RWPE1 (cell line): ENCODE data around the gene TUT1.

Source experiments
- CTCF ChIA-PET: fragments of 350-600 bp; sonication (Branson Sonifier 250); formaldehyde crosslinking; extraction: SDS; loops from one replicate; lab custom pipeline; 2021; lab: Yijun Ruan, JAX
- POLR2A ChIA-PET: fragments of 400-600 bp; formaldehyde crosslinking; extraction: SDS; loops from one replicate; lab custom pipeline; 2020; ENCODE audit warnings: antibody characterized with exemption; ENCODE audit not compliant: low non-redundant PET; lab: Yijun Ruan, JAX
- DNase-seq: peaks from one replicate; pipeline ENCODE4 v3.0.0; 2012; ENCODE audit warnings: low spot score
- H3K27ac ChIP-seq: fragments of 450-650 bp; 2 replicates; pipeline ENCODE4 v1.5.1; 2017
- CTCF ChIP-seq: fragments of 450-650 bp; conservative IDR thresholded peaks from 2 replicates; pipeline ENCODE4 v1.5.1; 2017; ENCODE audit warnings: low read depth, mild to moderate bottlenecking

Gene TUT1

GRCh38 chr11:62559204-62559603 is 32.1 kb downstream of the TUT1 start:
- POLR2A ChIA-PET: interaction anchor here (2.3 kb wide), 1 partner anchor 13 kb away, joined by 11 read pairs; the partner anchor contains the start of gene AHNAK
- no peak for TF ChIP-seq CTCF
- CTCF ChIA-PET: interaction anchor here (0.5 to 5.0 kb wide), 4 partner anchors 16 to 135 kb away, joined by 3 to 74 read pairs (median 8); no protein-coding TSS in a partner anchor
- H3K27ac ChIP-seq: peak overlapping the region; percentile 100
- no peak for DNase-seq

GRCh38 chr11:62558669-62559068 is 32.7 kb downstream of the TUT1 start:
- ChIA-PET POLR2A (no interaction called here), CTCF (interaction anchor here (0.6 to 5.0 kb wide), 2 partner anchors 10 to 15 kb away, joined by 3 to 74 read pairs; no protein-coding TSS in a partner anchor)
- peak overlapping the region; percentile 100 for H3K27ac ChIP-seq
- no peak for DNase-seq
- TF ChIP-seq CTCF: no peak

- ChIA-PET POLR2A (interaction anchor here (0.6 to 1.6 kb wide), 5 partner anchors 10 to 143 kb away, joined by 3 to 6 read pairs (median 4); partner anchors contain the start of genes AHNAK and EEF1G), CTCF (interaction anchor here (0.6 to 5.0 kb wide), 4 partner anchors 13 to 195 kb away, joined by 3 to 74 read pairs (median 5); no protein-coding TSS in a partner anchor)
- DNase-seq: no peak
- TF ChIP-seq CTCF: no peak
- H3K27ac ChIP-seq: peak overlapping the region; percentile 100
Observed at GRCh38 chr11:62556875-62557631, 34.3 kb downstream of the TUT1 start.

GRCh38 chr11:62556108-62556874 is 35.0 kb downstream of the TUT1 start:
- ChIA-PET POLR2A (interaction anchor here (0.6 to 1.6 kb wide), 4 partner anchors 9 to 143 kb away, joined by 3 to 6 read pairs (median 4); partner anchors contain the start of gene AHNAK), CTCF (interaction anchor here (0.6 to 5.0 kb wide), 3 partner anchors 13 to 137 kb away, joined by 3 to 74 read pairs (median 8); no protein-coding TSS in a partner anchor)
- peak; percentile 99 for DNase-seq
- no peak for TF ChIP-seq CTCF
- peak overlapping the region; percentile 100 for H3K27ac ChIP-seq

DNA sequence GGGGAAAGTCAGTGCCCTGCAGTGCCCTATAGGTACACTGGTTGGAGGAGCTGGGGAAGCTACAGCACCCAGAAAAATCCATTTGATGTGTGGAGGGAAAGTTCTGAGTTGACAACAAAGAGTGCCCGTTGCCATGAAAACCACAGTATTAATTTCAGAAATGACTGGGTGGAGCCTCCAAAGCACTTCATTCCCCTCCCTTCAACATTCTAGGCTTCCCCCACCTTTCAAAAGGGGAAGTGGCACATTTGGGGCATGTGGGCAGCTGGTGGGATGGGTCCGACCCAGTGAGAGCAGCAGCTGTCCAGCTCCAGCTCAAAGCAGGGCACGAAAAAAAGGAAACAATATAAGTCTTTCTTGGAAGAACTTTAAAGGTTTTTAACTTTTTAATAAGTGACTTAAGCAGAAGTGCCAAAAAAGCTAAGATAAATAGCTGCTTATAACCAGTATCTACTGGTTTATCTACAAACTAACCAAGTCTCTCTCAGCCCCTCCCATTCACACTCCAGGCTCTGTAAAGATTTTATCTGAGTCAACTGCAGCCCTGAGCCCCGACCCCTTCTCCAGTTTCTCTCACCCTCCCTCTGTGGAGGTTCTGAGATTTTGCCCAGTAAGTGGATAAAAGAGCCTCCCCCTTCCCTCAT is 35.7 kb downstream of the TUT1 start:
- CTCF ChIA-PET: interaction anchor here (0.5 to 3.4 kb wide), 4 partner anchors 13 to 136 kb away, joined by 3 to 14 read pairs (median 6); no protein-coding TSS in a partner anchor
- TF ChIP-seq CTCF: no peak
- peak overlapping the region; percentile 100 for H3K27ac ChIP-seq
- DNase-seq: no peak
- POLR2A ChIA-PET: interaction anchor here (1.0 to 1.1 kb wide), 2 partner anchors 9 to 18 kb away, joined by 3 read pairs; partner anchors contain the start of gene AHNAK
